Nasal cavity respiratory epithelium epithelial cell of viscerocranial mucosa (primary cell): ENCODE measurements around the gene SPATA2L. TPM values are rescaled to one million over a fixed set of nuclear protein-coding genes. Genes with fewer than 3 reads are reported as not detected.

Experiments used
- total RNA-seq: library from RNA; depleted of rRNA; stranded (reverse); fragments of >200 nt; gene quantifications from 2 replicates; pipeline ENCODE4 v1.2.3, GENCODE V29; 2014

SPATA2L gene, protein sequence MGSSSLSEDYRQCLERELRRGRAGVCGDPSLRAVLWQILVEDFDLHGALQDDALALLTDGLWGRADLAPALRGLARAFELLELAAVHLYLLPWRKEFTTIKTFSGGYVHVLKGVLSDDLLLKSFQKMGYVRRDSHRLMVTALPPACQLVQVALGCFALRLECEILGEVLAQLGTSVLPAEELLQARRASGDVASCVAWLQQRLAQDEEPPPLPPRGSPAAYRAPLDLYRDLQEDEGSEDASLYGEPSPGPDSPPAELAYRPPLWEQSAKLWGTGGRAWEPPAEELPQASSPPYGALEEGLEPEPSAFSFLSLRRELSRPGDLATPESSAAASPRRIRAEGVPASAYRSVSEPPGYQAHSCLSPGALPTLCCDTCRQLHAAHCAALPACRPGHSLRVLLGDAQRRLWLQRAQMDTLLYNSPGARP
- total RNA-seq = 10.7 and 16.7 TPM in 2 replicates

DNA sequence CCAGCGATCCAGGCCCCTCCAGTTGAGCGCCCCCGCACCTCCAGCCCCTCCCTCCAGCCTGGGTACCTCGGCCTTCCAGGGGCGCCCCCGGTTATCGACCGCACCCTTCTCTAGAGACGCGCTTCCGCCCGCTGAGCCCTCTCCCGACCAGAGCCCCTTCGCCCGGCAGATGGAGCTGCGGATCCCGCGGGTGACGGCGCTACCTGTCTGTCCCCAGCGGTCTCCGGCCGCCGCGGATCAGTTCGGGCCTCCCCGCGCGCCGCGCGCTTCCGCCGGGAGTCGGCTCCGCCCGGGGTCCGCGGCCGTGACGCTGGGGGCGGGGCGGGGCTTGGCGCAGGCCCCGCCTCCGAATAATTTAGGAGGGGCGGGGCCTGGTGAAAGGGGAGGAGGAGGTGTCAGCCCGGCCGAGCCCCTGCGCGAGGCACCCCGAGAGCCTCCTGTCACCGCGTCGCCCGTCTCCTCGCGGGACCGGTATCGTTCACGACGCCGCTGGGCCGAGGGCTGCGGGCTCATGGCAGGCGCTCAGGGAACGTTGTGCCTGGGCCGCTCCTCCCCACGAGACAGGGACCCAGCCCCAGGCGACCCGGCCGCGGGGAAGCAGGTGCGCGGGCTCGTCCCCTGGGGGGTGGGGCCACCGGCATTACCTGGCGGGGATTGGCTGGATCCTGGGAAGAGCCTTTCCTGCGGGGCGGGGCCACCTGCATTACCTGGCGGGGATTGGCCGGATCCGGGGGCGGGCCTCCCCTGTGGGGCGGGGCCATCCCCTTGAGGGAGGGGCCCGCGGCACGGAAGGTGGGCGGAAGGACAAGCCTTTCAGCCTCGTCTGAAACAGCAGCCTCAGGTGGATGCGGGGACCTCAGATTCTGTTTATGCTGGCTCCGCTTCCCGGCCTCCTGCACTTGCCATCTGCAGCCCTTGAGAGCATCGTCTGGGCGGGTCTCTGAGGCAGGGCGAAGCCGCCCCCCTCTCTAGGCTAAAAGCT is at the start of gene SPATA2L:
TSS of gene SPATA2L (minus strand) at position 281 of the 982 bp plus-strand sequence. CDS start 473 bp downstream, outside the sequence.

DNA sequence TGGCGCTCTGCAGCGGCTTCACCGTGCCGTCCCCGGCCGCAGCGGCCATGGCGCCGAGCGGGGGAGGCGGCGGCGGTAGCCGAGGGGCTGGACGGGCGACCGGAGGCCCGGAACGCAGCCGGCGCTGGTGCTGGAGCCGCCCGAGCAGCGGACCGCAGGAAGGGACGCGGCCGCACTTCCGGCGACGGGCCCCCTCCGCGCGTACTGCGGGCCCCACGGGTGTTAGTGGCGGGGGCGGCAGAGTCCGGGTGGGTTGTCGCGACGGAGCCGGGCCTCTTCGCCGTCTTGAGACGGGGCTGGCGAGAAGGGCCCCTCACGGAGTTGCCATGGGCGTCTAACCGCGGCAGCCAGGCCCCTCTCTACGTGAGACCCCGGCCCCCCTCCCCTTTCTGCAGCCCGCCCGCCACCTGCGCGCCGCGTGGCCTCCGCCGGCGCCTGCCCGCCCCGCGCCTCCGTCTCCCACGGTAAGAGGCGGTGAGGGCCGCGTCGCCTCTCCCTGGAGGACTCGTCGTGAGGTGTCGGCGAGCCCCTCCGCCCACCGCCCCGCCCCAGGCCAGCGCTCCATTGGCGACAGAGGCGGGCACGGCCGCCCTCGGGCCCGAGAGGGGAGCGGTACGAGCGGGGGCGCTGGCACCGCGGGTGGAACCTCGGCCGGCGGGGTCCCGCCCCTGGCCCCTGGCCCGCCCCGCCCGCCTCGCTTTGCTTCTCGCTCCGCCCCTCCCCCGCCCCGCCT is 19.5 kb upstream of the SPATA2L start, which contains the start of the genes VPS9D1 and ZNF276:
TSS of gene VPS9D1 (minus strand) at position 86 of the 733 bp plus-strand sequence. CDS start at position 49, 37 bp downstream.
TSS of gene ZNF276 (plus strand) at position 725 of the 733 bp plus-strand sequence. CDS start 104 bp downstream, outside the sequence.

DNA sequence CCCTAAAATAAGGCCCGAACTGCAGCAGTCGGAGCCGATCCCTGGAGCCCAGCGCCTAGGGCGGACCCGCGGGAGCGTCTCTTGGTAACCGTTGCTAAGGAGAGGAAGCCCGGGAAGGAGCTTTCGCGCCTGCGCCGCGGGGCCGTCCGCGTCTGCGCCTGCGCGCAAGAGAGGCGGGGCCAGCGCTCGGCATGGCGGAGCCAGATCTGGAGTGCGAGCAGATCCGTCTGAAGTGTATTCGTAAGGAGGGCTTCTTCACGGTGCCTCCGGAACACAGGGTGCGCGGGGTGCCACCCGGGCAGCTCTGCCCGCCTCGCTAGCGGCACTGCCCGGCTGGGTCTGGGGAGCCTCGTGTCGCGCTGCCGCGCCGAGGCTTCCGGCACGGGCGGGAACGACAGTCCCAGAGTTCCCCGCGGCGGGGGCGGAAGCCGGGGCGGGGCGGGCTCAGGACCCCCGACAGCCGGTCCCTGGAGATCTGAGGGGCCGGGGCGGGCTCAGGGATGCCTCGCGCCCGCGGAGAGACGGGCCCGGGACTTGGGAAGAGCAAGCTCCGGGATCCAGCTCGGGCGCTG is 14.9 kb downstream of the SPATA2L start, which contains the start of gene CDK10:
TSS of gene CDK10 (plus strand) at position 170 of the 572 bp plus-strand sequence. CDS start at position 192, 22 bp downstream.

DNA sequence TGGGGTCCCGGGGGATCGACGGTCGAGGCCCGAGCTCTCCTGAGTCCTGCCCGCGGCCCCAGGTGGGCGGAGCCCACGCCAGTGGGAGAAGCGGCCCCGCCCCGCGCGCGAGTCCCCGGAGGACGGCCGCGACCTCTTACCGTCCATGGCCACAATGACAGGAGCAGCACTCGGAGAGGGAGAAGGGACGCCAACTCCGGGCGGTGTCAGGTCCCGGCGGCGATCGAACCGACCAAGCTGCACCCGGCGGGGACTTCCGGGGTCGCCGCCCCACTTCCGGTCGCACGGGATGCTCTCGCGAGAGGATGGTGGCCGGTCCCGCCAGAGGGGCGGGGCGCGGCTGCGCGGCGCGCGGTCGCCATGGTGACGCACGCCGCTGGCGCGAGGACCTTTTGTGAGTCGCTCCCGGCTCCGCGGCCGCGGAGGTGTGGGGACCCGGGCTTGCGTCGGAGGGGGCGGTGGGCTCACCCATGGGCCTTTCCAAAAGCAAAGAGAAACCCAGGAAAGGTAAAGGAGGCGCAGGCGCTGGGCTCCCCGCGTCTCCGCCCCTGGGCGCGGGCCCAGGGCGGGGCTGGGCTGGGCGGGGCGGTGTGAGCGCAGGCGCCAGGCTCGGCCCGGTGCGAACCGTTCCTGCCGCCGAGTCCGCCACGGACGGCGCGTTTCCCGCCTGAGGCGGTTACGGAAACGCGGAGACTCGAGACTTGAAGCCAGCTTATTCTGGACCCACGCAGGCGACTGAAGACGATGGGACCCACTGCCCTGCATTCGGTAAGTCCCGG is 43.9 kb downstream of the SPATA2L start, which contains the start of the genes CHMP1A and SPATA33:
TSS of gene CHMP1A (minus strand) at position 267 of the 779 bp plus-strand sequence. CDS start at position 147, 120 bp downstream.
TSS of gene SPATA33 (plus strand) at position 395 of the 779 bp plus-strand sequence. CDS start at position 471, 76 bp downstream.

Other genes with a start within 250 kb of the SPATA2L start
- gene ANKRD11, start 211.1 kb downstream of the SPATA2L start, total RNA-seq = 50.6 and 144 TPM in 2 replicates
- gene SPG7, start 193.3 kb downstream of the SPATA2L start, total RNA-seq = 44.1 and 86.4 TPM in 2 replicates
- 2,243 and 2,962 TPM in 2 replicates for gene RPL13, start 141.0 kb downstream of the SPATA2L start, total RNA-seq
- 1.00 and 3.1 TPM in 2 replicates for gene CPNE7, start 125.9 kb downstream of the SPATA2L start, total RNA-seq
- gene DPEP1, start 88.1 kb downstream of the SPATA2L start, total RNA-seq = not detected in 2 replicates
- gene CHMP1A, start 44.0 kb downstream of the SPATA2L start, total RNA-seq = 82.4 and 91.3 TPM in 2 replicates
- 1.4 and 3.2 TPM in 2 replicates for gene SPATA33, start 43.9 kb downstream of the SPATA2L start, total RNA-seq
- 23.6 and 38.9 TPM in 2 replicates for gene CDK10, start 15.0 kb downstream of the SPATA2L start, total RNA-seq
- gene VPS9D1, start 19.2 kb upstream of the SPATA2L start, total RNA-seq = 2.7 and 6.0 TPM in 2 replicates
- gene ZNF276, start 19.8 kb upstream of the SPATA2L start, total RNA-seq = 18.8 and 29.0 TPM in 2 replicates
- gene FANCA, start 114.9 kb upstream of the SPATA2L start, total RNA-seq = 0.85 and 1.0 TPM in 2 replicates
- gene SPIRE2, start 126.8 kb upstream of the SPATA2L start, total RNA-seq = 0.68 and 2.9 TPM in 2 replicates
- gene TCF25, start 171.9 kb upstream of the SPATA2L start, total RNA-seq = 88.5 and 107 TPM in 2 replicates
- gene MC1R, start 217.2 kb upstream of the SPATA2L start, total RNA-seq = 0.68 and 5.1 TPM in 2 replicates
- 13.7 and 43.2 TPM in 2 replicates for gene TUBB3, start 221.6 kb upstream of the SPATA2L start, total RNA-seq
- 59.1 and 93.4 TPM in 2 replicates for gene DEF8, start 247.1 kb upstream of the SPATA2L start, total RNA-seq